ENCODE measurements around the gene PRPSAP1.

PRPSAP1 gene

DNA sequence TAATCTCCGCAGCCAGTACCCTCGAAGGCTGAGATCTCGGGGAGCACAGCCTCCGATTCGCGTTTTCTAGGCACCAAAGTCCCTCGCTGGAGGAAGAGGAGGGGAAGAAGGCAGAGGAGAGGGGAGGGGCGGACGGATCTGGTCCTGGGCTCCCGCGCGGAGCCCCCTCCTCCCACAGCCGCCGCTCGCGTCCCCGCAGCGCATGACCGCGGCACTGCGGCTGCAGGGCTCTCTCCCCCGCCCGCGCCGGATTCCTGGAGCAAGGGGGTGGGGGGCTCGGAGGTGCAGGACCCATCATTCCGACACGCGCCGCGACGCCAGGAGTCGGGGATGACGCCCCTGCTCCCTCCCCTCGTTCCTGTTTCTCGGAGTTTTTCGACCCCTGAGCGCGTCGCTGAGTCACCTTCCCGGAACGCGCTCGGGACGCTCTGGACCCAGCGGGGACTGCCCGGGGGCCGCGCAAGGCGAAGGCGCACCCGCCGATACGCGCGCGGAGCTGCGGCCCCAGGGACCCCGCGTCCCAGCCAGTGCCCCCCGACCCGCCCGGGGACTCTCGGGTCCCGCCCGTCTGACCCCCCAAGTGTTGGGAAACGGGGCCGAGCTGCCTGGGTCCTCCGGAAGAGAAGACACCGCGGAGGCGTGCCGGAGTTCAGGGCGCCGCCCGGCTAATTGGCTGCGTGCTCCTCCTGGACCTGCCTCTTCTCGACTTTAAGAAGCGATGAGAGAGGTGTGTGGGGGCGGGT, 29.3 kb upstream of the PRPSAP1 start:
- peak; percentile 71 for DNase-seq (ENCODE audit: low read depth)
- TF ChIP-seq, protein P1, sequence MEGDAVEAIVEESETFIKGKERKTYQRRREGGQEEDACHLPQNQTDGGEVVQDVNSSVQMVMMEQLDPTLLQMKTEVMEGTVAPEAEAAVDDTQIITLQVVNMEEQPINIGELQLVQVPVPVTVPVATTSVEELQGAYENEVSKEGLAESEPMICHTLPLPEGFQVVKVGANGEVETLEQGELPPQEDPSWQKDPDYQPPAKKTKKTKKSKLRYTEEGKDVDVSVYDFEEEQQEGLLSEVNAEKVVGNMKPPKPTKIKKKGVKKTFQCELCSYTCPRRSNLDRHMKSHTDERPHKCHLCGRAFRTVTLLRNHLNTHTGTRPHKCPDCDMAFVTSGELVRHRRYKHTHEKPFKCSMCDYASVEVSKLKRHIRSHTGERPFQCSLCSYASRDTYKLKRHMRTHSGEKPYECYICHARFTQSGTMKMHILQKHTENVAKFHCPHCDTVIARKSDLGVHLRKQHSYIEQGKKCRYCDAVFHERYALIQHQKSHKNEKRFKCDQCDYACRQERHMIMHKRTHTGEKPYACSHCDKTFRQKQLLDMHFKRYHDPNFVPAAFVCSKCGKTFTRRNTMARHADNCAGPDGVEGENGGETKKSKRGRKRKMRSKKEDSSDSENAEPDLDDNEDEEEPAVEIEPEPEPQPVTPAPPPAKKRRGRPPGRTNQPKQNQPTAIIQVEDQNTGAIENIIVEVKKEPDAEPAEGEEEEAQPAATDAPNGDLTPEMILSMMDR (conservative IDR thresholded peaks at IDR 0.05; ENCODE audit: low read depth, low read length) = no peak
- H3K4me3 ChIP-seq (ENCODE audit: low read depth, low read length) = peak overlapping the region; percentile 61

DNA sequence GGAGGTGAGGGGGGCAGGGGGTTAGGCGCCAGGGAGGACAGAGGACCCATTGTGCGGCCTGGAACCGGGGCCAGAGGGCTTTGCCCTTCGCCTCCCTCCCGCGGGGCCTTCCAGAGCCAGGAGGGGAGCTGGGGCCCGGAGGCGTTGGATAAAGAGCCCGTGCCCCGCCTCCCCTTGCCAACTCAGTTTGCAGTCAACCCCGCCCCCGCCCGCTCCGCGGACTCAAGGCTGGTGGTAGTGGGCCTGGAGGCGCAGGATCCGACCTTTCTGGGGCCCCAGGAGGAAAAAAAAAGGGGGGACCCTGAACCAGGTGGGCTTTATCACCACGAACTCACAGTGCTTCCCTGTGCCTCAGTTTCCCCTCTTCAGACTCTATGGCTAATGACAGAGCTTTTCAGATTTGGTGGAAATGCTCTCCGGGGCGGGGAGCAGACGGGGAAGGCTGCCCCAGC, 28.7 kb upstream of the PRPSAP1 start:
- DNase-seq (ENCODE audit: low read depth) = peak; percentile 54

DNA sequence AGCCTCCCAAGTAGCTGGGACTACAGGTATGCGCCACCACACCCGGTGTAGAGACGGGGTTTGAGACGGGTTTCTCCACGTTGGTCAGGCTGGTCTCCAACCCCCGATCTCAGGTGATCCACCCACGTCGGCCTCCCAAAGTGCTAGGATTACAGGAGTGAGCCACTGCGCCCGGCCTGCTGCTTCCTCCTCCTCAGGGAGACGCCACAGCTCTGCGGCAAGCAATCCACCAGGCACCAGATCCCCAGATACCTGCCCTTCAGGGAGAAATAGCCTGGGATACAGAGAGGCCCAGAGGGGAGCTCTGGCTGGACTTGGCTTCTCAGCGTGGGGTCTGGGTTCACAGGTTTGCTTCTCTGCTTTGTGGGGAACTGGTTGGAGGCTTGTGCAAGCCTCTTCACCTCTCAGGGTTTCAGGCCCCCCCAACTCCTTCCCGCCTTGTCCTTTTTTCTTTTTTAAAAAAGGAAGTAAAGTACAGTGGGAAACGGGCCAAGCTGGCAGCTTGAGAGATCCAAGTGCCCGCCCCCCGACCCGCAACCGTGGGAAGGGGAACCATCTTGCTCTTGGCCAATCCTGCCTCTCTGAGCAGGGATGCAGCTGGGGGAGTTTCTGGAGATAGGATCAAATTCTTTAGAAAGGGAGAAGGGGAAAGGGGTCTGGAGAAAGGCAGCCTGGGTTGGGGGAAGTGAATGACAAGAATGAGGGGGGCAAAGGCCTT, 28.1 kb upstream of the PRPSAP1 start:
- peak; percentile 36 for DNase-seq (ENCODE audit: low read depth)
- TF ChIP-seq, protein P1 (conservative IDR thresholded peaks at IDR 0.05; ENCODE audit: low read depth, low read length) = no peak
- H3K4me3 ChIP-seq (ENCODE audit: low read depth, low read length) = peak overlapping the region; percentile 61

More for the DNA sequence above, 28.7 kb upstream of the PRPSAP1 start:
- TF ChIP-seq, protein P1 (conservative IDR thresholded peaks at IDR 0.05; ENCODE audit: low read depth, low read length) = no peak
- H3K4me3 ChIP-seq (ENCODE audit: low read depth, low read length) = peak overlapping the region; percentile 61

DNA sequence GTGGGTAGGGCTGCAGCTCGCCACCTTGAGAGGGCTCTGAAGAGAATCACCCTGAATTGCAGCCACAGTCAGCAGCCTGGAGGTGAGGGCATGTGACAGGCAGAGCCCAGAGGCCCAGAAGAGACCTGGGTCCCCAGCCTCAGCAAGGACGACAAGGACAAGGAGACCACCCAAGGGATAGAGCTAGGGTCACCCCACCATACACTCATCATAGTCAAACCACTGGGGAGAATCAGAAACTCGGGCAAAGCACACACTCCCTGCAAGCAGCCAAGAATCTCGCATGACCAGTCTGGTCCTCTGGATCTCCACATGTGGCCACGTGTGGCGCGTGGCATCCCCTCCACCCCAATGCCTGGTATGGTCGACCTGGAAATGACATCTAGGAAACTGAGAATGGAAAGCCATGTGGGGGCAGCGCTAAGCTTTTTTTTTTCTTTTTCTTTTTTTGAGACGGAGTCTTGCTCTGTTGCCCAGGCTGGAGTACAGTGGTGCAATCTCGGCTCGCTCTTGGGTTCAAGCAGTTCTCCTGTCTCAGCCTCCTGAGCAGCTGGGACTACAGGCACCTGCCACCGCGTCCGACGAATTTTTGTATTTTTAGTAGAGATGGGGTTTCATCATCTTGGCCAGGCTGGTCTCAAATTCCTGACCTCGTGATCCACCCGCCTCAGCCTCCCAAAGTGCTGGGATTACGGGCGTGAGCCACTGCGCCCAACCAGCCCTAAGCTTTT, 26.1 kb upstream of the PRPSAP1 start:
- H3K4me3 ChIP-seq (ENCODE audit: low read depth, low read length) = no peak overlapping the region
- TF ChIP-seq, protein P1 (conservative IDR thresholded peaks at IDR 0.05; ENCODE audit: low read depth, low read length) = no peak
- no peak for DNase-seq (ENCODE audit: low read depth)

DNA sequence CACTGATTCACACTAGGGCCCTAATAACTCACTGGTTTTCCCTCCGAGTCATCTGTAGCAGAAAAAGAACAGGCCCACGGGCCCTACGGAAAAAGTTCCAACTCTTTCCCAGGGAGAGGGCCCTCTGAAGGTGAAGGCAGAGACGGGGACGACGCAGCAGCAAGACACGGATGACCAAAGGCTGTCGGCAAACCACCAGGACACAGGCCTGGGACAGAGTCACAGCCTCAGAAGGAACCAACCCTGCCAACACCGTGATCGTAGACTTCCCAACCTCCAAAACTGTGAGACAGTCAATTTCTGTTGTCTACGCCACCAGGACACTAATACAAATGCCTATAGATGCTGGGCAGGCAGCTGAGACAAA, 25.5 kb upstream of the PRPSAP1 start:
- no peak overlapping the region for H3K4me3 ChIP-seq (ENCODE audit: low read depth, low read length)
- no peak for DNase-seq (ENCODE audit: low read depth)
- TF ChIP-seq, protein P1 (conservative IDR thresholded peaks at IDR 0.05; ENCODE audit: low read depth, low read length) = no peak

DNA sequence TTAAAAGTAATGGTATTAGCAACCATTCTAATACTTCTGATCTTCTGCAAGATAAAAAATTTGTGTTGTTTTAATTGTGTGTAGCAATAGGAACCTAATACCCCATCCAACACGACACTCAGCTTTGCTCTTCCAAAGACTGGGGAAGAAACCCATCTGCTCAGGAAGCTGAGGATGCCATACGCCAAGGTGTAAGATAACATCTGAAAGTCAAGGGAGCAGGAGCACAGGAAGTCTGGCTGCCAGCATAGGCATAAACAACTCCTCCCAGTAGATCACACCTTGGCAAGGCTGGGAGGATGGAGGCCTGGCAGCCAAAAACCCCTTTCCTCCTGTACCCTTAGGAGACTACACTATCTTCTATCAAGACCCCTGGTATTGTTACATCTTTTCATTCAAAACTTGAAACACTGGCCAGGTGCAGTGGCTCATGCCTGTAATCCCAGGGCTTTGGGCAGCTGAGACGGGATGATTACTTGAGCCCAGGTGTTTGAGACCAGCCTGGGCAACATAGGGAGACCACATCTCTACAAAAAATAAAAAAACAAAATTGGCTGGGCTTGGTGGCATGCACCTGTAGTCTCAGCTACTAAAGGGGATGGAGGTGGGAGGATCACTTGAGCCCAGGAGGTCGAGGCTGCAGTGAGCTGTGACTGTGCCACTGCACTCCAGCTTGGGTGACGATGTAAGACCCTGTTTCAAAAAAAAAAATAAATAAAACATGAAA, 25.0 kb upstream of the PRPSAP1 start:
- H3K4me3 ChIP-seq (ENCODE audit: low read depth, low read length) = no peak overlapping the region
- TF ChIP-seq, protein P1 (conservative IDR thresholded peaks at IDR 0.05; ENCODE audit: low read depth, low read length) = no peak
- no peak for DNase-seq (ENCODE audit: low read depth)
